Endothelial cell (in vitro differentiated cells): ENCODE results near the gene ELOVL3. TPM values are rescaled to one million over a fixed set of nuclear protein-coding genes. Genes with fewer than 3 reads are reported as not detected.
"Not testable (repeated sequence)": the region's sequence is repeated elsewhere in the genome, so short reads cannot be mapped to it uniquely, and the experiment has no call there.

Source experiments
- DNase-seq: peaks from one replicate; pipeline ENCODE4 v3.0.0; 2021; ENCODE audit warnings: low spot score
- H3K27ac Mint-ChIP-seq: one replicate; pipeline ENCODE4 v1.8.0; 2021; ENCODE audit warnings: mixed read lengths, inconsistent platforms; ENCODE audit not compliant: unreplicated experiment
- H3K27me3 Mint-ChIP-seq: one replicate; pipeline ENCODE4 v1.8.0; 2021; ENCODE audit warnings: mild to moderate bottlenecking, moderate library complexity, mixed read lengths, inconsistent platforms; ENCODE audit not compliant: unreplicated experiment
- H3K36me3 Mint-ChIP-seq: one replicate; pipeline ENCODE4 v1.8.0; 2021; ENCODE audit warnings: mild to moderate bottlenecking, low read depth, mixed read lengths, inconsistent platforms; ENCODE audit not compliant: unreplicated experiment
- H3K4me1 Mint-ChIP-seq: one replicate; pipeline ENCODE4 v1.8.0; 2021; ENCODE audit warnings: mild to moderate bottlenecking, mixed read lengths, inconsistent platforms; ENCODE audit not compliant: unreplicated experiment
- H3K4me3 Mint-ChIP-seq: one replicate; pipeline ENCODE4 v1.8.0; 2021; ENCODE audit warnings: mild to moderate bottlenecking, mixed read lengths, inconsistent platforms; ENCODE audit not compliant: unreplicated experiment
- H3K9me3 Mint-ChIP-seq: one replicate; pipeline ENCODE4 v1.8.0; 2021; ENCODE audit warnings: mixed read lengths, inconsistent platforms; ENCODE audit not compliant: unreplicated experiment
- total RNA-seq: library from RNA; stranded (reverse); fragmentation: NEBNext Ultra II Directional; extraction: Animal tissue kit (Norgen Biotek cat#: 25700); gene quantifications from one replicate; pipeline ENCODE4 v1.2.1, GENCODE V29; 2021; ENCODE audit not compliant: unreplicated experiment
- TF ChIP-seq, protein P1 (sequence below): fragments of 200-600 bp; sonication (generic); IDR thresholded peaks from one replicate; pipeline ENCODE4 v1.5.0; 2021; ENCODE audit warnings: antibody characterized with exemption; ENCODE audit not compliant: unreplicated experiment

ELOVL3 gene
- total RNA-seq, 1 donor from 2014 or later, result not detected

GRCh38 chr10:102243309-102243708, 17.2 kb downstream of the ELOVL3 start:
- H3K9me3 Mint-ChIP-seq, result no peaks in the 10 kb centered on the region
- DNase-seq, result no peak
- H3K4me1 Mint-ChIP-seq, result peaks cover 45% of the 10 kb centered on the region
- TF ChIP-seq, protein P1, sequence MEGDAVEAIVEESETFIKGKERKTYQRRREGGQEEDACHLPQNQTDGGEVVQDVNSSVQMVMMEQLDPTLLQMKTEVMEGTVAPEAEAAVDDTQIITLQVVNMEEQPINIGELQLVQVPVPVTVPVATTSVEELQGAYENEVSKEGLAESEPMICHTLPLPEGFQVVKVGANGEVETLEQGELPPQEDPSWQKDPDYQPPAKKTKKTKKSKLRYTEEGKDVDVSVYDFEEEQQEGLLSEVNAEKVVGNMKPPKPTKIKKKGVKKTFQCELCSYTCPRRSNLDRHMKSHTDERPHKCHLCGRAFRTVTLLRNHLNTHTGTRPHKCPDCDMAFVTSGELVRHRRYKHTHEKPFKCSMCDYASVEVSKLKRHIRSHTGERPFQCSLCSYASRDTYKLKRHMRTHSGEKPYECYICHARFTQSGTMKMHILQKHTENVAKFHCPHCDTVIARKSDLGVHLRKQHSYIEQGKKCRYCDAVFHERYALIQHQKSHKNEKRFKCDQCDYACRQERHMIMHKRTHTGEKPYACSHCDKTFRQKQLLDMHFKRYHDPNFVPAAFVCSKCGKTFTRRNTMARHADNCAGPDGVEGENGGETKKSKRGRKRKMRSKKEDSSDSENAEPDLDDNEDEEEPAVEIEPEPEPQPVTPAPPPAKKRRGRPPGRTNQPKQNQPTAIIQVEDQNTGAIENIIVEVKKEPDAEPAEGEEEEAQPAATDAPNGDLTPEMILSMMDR, result no peak
- H3K27me3 Mint-ChIP-seq, result peaks cover 17% of the 10 kb centered on the region
- no peak overlapping the region for H3K4me3 Mint-ChIP-seq
- H3K27ac Mint-ChIP-seq, result no peak overlapping the region
- peaks cover 4% of the 10 kb centered on the region for H3K36me3 Mint-ChIP-seq

GRCh38 chr10:102245082-102245931, 19.2 kb downstream of the ELOVL3 start, which contains the start of gene GBF1:
Gene GBF1 (plus strand): TSS chr10:102245532. CDS start chr10:102258939, 13,407 bp downstream.
- TF ChIP-seq, protein P1, result no peak
- Mint-ChIP-seq H3K4me3 (peak within 1 kb of the TSS; percentile 99), H3K36me3 (peaks cover 4% of the 10 kb centered on the region), H3K27me3 (peaks cover 15% of the 10 kb centered on the region), H3K4me1 (peaks cover 38% of the 10 kb centered on the region), H3K9me3 (no peaks in the 10 kb centered on the region), H3K27ac (peak within 1 kb of the TSS; percentile 95)
- peak; percentile 80 for DNase-seq

DNA sequence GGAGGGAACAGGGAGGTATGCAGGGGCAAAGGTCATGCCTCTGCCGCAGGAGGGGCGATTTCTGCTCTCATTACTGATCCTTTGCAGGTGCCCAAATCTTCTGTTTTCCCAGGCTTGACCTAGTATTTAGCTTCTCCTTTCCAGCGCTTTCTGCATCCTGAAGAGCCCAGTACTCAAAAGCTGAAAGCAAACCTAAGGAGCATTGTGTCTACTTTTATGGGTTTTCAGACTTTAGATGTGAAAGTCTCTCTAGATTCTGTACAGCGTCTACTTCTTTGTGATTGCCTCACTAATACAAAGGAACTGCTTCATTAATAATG, 19.8 kb downstream of the ELOVL3 start:
- DNase-seq, result no peak
- Mint-ChIP-seq H3K4me3 (peak overlapping the region; percentile 99), H3K4me1 (peaks cover 34% of the 10 kb centered on the region), H3K36me3 (peaks cover 4% of the 10 kb centered on the region), H3K9me3 (no peaks in the 10 kb centered on the region), H3K27ac (peak overlapping the region; percentile 95), H3K27me3 (peaks cover 10% of the 10 kb centered on the region)
- TF ChIP-seq, protein P1, result no peak

GRCh38 chr10:102246261-102246660, 20.2 kb downstream of the ELOVL3 start:
- TF ChIP-seq, protein P1, result no peak
- peaks cover 8% of the 10 kb centered on the region for H3K27me3 Mint-ChIP-seq
- peak overlapping the region; percentile 95 for H3K27ac Mint-ChIP-seq
- no peaks in the 10 kb centered on the region for H3K9me3 Mint-ChIP-seq
- H3K4me1 Mint-ChIP-seq, result peaks cover 32% of the 10 kb centered on the region
- H3K4me3 Mint-ChIP-seq, result peak overlapping the region; percentile 99
- H3K36me3 Mint-ChIP-seq, result peaks cover 4% of the 10 kb centered on the region
- no peak for DNase-seq

DNA sequence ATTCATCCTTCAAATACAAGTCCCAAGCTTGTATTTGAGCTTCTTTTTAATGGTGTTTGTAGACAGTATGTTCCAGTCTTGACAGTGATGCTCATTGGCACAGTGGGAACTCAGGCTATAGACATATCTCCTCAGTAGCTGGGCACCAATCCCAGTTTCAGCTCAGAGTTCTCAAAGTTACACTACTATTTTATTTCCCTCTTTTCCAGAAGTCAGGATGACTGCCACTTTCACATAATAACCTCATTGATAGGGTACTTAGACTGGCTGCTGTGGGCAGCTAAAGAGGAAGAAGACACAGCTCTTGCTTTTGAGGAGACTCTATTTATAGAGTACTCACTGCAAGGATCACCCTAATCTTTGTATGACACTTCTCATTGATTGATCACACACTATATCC, 21.6 kb downstream of the ELOVL3 start:
- H3K27me3 Mint-ChIP-seq, result peaks cover 2% of the 10 kb centered on the region
- no peak overlapping the region for H3K4me3 Mint-ChIP-seq
- no peaks in the 10 kb centered on the region for H3K9me3 Mint-ChIP-seq
- DNase-seq, result no peak
- H3K36me3 Mint-ChIP-seq, result no peaks in the 10 kb centered on the region
- TF ChIP-seq, protein P1, result no peak
- H3K27ac Mint-ChIP-seq, result no peak overlapping the region
- peaks cover 29% of the 10 kb centered on the region for H3K4me1 Mint-ChIP-seq

GRCh38 chr10:102252508-102252907, 26.4 kb downstream of the ELOVL3 start:
- not testable (repeated sequence) for DNase-seq, H3K4me3 Mint-ChIP-seq, H3K4me1 Mint-ChIP-seq, H3K36me3 Mint-ChIP-seq, H3K9me3 Mint-ChIP-seq, H3K27ac Mint-ChIP-seq, H3K27me3 Mint-ChIP-seq
